ENCODE data around the gene RAPGEF5.
A peak's percentile ranks its signal among the peaks of the same experiment; 100 is the strongest.

RAPGEF5 gene

DNA sequence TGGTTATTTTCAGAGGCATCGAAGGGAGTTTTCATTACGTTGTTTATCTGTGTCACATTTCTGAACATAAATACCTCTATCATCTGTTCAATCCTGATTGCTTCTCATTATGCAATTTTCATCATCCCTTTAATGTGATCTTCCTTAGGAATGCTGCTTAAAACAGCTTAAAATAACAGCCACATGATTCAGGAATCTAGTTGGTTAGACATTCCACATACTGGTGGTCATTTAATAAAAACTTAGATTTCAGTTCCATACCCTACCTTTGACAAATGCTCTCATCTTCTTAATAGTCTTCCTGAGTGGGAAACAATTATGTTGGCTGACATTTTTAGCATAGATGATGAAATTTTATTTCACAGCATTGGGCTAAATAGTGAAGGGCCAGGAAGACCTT, 219.9 kb downstream of the RAPGEF5 start:
- TF ChIP-seq, protein P1, sequence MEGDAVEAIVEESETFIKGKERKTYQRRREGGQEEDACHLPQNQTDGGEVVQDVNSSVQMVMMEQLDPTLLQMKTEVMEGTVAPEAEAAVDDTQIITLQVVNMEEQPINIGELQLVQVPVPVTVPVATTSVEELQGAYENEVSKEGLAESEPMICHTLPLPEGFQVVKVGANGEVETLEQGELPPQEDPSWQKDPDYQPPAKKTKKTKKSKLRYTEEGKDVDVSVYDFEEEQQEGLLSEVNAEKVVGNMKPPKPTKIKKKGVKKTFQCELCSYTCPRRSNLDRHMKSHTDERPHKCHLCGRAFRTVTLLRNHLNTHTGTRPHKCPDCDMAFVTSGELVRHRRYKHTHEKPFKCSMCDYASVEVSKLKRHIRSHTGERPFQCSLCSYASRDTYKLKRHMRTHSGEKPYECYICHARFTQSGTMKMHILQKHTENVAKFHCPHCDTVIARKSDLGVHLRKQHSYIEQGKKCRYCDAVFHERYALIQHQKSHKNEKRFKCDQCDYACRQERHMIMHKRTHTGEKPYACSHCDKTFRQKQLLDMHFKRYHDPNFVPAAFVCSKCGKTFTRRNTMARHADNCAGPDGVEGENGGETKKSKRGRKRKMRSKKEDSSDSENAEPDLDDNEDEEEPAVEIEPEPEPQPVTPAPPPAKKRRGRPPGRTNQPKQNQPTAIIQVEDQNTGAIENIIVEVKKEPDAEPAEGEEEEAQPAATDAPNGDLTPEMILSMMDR (IDR thresholded peaks at IDR 0.05; ENCODE audit: insufficient read depth, missing control alignments), result no peak
- peak; percentile 11 for FAIRE-seq
- DNase-seq (ENCODE audit: insufficient read length, low spot score), result no peak

DNA sequence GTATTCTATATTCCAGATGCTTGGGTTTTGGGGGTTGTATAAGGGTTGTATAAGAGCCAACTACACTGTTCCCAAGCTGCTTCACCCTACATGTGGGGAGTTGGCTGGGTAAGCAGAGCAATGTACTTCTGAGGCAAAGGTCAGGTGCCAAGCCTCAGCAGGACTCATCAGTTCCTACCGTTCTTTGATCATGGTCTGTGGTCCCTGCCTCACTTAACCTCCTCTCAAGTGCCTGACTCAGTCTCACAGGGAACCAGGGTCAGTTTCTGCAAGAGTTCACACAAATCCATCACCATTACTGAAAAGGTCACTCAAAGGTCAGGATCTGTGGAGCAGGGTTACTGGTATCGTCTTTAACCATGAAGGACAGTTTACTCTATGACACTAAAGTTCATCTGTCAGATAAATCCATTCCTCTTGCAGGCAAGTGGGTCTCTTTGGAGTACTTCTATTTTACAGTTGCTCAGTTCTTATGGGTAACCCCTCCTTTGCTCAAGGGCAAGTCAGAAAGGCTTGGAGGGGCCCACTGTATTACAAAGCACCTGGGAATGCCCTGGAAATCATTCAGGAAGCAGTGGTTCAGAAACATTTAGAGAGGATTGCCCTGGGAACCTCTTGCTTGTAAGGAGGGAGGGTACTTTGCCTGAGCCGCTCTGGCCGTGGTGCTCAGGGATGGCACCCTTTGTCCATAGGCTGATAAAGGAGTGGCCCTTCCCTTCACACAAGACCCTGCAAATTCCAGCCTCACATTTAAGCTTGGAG, 227.0 kb downstream of the RAPGEF5 start:
- DNase-seq (ENCODE audit: insufficient read length, low spot score) (no peak), FAIRE-seq (no peak)
- TF ChIP-seq, protein P1 (IDR thresholded peaks at IDR 0.05; ENCODE audit: insufficient read depth, missing control alignments), result no peak

DNA sequence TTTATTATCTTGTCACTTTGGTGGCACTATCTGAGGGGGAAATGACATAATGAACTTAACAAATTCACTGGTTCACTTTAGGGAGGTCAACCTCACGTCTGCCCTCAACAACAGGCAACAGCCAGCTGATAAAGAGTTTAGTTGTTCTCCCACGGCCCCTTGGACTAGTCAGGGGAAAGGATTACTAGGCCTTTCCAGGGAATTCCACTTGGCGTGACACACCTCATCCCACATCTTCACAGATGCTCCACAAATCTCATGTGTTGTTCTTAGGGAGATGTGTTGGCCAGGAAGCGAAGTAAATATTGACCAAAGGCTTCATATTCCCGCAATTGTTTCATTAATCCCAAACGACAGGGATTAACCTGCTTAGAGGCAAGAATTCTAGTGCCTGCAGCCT, 227.8 kb downstream of the RAPGEF5 start:
- TF ChIP-seq, protein P1 (IDR thresholded peaks at IDR 0.05; ENCODE audit: insufficient read depth, missing control alignments), result no peak
- peak; percentile 67 for FAIRE-seq
- no peak for DNase-seq (ENCODE audit: insufficient read length, low spot score)

DNA sequence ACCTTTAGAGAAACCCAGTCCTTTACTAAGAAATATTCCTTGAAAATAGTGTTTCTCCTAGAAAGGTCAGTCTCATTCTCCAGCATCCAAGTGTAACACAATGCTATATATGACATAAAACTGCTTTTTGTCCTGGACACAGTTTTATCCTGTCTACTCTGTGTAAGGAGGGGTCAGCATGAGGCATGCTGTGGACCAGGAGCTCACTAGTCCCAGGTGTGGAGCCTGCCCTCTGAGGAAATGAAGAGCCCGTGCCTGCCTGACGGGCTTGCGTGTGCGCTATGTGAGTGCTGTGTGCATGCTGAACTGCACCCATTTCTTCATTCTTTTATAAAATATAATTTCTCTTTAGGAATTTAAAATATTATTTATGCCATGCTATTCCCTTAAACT, 228.4 kb downstream of the RAPGEF5 start:
- DNase-seq (ENCODE audit: insufficient read length, low spot score) (no peak), FAIRE-seq (no peak)
- TF ChIP-seq, protein P1 (IDR thresholded peaks at IDR 0.05; ENCODE audit: insufficient read depth, missing control alignments), result no peak

DNA sequence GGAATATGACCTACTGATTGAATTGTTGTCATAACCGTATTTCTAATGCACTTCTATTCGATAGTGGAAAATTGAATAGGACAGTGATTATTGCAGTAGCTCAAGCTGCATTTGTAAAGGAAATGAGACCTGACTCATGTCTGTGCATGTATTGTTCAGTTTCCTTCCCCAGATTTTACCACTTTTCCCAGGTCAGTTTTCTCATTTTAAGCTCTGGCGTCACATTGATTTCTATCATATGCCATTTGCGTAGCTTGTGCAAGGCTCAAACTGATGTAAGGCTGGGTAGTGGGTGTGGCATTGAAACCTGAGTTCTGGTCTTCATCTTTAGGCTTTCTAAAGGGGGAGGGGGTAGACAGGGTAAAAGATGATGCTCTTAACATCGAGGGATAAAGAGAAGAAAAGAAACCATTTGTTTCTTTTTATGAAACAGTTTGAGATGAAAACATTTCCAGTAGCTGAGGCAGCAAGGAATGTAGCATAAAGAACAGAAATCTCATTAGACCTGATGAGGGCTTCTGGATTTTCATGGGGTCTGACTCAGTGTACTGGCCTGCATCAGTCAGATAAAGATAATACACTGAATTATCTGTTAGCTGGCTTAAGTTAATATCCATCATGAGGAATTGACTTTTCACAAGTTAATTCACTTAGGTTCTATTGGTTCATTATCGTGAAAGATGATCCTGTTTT, 229.0 kb downstream of the RAPGEF5 start:
- FAIRE-seq, result peak; percentile 44
- TF ChIP-seq, protein P1 (IDR thresholded peaks at IDR 0.05; ENCODE audit: insufficient read depth, missing control alignments), result no peak
- DNase-seq (ENCODE audit: insufficient read length, low spot score), result no peak

DNA sequence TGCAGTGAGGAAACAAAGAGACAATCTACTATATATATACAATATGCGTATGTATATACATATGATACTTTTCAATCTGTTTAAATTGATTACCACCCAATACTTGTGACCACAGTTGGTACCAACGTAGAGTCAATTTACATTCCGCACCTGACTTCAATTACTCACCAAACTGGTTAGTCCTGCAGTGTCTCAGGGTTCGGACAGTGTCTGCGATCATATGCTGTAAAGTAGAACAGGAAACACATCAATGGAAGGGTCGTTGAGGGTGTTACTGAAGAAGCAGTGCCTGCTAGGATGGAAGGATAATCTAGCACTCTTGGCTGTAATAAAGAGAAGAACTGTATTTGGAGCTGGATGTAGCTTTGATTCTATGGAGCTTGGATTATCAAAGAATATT, 231.5 kb downstream of the RAPGEF5 start:
- DNase-seq (ENCODE audit: insufficient read length, low spot score) (no peak), FAIRE-seq (no peak)
- TF ChIP-seq, protein P1 (IDR thresholded peaks at IDR 0.05; ENCODE audit: insufficient read depth, missing control alignments), result no peak

DNA sequence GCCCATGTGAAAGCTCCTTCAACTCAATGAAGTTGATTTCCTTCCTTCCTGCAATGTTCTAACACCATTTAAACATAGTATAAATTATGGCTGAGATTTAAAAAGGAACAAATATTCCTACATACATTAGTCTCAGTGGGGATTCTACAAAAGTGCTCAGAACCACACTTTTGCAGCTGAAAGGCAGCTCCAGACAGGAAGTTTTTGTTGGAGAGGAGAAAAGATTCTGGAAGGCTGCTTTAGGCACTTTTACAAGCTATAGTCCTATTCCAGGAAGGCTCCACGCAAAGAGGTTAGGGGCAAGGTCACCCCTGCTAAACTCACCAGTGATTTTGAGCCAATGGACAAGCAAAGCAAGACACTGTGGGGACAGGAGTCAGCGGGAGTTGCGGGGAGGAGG, 232.0 kb downstream of the RAPGEF5 start:
- FAIRE-seq (no peak), DNase-seq (ENCODE audit: insufficient read length, low spot score) (no peak)
- TF ChIP-seq, protein P1 (IDR thresholded peaks at IDR 0.05; ENCODE audit: insufficient read depth, missing control alignments), result no peak

Measured in D721Med (cell line).